ENCODE data around the gene PKP4.

- TF ChIP-seq CTCF (IDR thresholded peaks at IDR 0.05) (no peak), POLR2AphosphoS5 (IDR thresholded peaks at IDR 0.05) (no peak)
Observed at GRCh38 chr2:158543957-158544356, 87.2 kb downstream of the PKP4 start.
